ENCODE data around the gene GLYATL1B. TPM values are rescaled to one million over a fixed set of nuclear protein-coding genes. Genes with fewer than 3 reads are reported as not detected.
"Not testable (repeated sequence)": the region's sequence is repeated elsewhere in the genome, so short reads cannot be mapped to it uniquely, and the experiment has no call there.

GLYATL1B gene
- total and polyA plus RNA-seq, 7 donors = not detected

DNA sequence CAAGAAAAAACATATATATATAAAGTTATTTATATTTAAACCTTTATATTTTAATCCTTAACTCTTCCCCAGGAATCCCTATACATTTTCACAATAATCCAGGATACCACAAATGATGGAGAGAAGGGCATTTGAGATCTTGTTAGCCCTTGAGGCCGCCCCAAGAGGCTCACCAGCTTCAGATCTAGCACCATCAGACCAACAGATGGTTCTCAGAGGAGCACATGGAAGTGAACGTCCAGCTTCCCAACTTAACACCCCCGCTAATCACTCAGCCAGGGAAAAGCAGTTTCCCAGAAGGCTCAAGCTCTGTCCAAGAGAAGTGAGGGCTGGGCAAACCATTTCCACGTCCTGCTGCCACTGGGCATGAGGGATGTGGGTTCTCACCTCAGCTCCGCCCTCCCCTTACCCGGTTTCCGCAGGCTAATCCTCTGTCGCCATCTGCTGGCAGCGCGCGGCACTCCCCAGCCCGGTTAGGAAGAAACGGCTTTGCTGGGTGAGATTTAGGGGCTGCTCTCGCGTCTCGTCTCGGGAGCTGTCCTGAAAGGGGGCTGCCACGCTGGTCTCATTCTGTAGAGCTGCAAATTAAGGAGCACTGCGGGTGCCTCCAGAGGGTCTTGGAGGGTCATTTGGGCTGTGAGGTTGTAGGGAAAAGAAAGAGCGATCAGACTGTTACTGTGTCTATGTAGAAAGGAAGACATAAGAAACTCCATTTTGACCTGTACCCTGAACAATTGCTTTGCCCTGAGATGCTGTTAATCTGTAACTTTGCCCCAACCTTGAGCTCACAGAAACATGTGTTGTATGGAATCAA is 49.7 kb downstream of the GLYATL1B start:
- Histone ChIP-seq H3K36me3 (peaks cover 0 to 38% (median 2%) of the 10 kb centered on the region in 4 donors), H3K27ac (no peak overlapping the region), H3K9me3 (no peaks in the 10 kb centered on the region), H3K4me3 (peak overlapping the region in 2 of 4 donors; percentile 8 to 16), H3K27me3 (no peaks in the 10 kb centered on the region), H3K4me1 (peaks cover 0 to 7% (median 0%) of the 10 kb centered on the region in 4 donors)
- no peak for TF ChIP-seq EP300 (IDR thresholded peaks at IDR 0.05)
- TF ChIP-seq, protein P1, sequence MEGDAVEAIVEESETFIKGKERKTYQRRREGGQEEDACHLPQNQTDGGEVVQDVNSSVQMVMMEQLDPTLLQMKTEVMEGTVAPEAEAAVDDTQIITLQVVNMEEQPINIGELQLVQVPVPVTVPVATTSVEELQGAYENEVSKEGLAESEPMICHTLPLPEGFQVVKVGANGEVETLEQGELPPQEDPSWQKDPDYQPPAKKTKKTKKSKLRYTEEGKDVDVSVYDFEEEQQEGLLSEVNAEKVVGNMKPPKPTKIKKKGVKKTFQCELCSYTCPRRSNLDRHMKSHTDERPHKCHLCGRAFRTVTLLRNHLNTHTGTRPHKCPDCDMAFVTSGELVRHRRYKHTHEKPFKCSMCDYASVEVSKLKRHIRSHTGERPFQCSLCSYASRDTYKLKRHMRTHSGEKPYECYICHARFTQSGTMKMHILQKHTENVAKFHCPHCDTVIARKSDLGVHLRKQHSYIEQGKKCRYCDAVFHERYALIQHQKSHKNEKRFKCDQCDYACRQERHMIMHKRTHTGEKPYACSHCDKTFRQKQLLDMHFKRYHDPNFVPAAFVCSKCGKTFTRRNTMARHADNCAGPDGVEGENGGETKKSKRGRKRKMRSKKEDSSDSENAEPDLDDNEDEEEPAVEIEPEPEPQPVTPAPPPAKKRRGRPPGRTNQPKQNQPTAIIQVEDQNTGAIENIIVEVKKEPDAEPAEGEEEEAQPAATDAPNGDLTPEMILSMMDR (IDR thresholded peaks at IDR 0.05) = peak; percentile 80 to 98 (median 92)
- peak; percentile 85 for DNase-seq
- 13 to 17% methylated on average over 20 of the region's 20 CpGs for WGBS, 2 donors
- intact Hi-C loops (cut with DNase I) = loop anchor here (2.0 to 5.0 kb wide), 2 partner anchors 39 to 84 kb away; no protein-coding TSS in a partner anchor

DNA sequence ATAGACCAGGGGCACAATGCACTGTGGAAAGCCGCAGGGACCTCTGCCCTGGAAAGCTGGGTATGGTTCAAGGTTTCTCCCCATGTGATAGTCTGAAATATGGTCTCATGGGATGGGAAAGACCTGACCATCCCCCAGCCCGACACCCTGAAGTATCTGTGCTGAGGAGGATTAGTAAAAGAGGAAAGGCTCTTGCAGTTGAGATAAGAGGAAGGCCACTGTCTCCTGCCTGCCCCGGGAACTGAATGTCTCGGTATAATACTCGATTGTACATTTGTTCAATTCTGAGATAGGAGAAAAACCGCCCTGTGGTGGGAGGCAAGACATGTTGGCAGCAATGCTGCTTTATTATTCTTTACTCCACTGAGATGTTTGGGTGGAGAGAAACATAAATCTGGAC is 50.4 kb downstream of the GLYATL1B start:
- not testable (repeated sequence) for H3K4me1 ChIP-seq, DNase-seq, H3K9me3 ChIP-seq, H3K27ac ChIP-seq, H3K4me3 ChIP-seq, H3K27me3 ChIP-seq
- H3K36me3 ChIP-seq = peaks cover 0 to 34% (median 2%) of the 10 kb centered on the region in 4 donors
- intact Hi-C loops (cut with DNase I) = loop anchor here (2.0 to 5.0 kb wide), 2 partner anchors 40 to 84 kb away; no protein-coding TSS in a partner anchor
- 54 to 82% methylated on average over 6 of the region's 6 CpGs for whole genome bisulfite sequencing, 2 donors

DNA sequence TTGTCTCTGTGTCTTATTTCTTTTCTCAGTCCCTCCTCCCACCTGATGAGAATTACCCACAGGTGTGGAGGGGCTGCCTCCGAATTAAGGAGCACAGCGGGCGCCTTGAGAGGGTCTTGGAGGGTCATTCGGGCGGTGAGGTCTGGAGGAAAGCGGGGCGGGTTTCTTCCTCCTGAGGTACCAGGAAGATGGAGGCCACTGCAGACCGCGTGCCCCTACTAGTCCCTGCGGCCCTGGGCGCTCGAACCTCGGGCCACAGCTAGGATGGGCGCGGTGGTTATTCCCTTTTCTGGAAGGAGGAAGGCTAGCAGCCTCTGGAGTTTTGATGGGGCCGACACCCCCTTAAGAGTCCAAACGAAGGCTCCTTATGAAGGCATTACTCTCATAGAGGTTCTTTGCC is 51.1 kb downstream of the GLYATL1B start:
- Histone ChIP-seq H3K4me1 (peaks cover 0 to 12% (median 4%) of the 10 kb centered on the region in 4 donors), H3K9me3 (no peaks in the 10 kb centered on the region), H3K4me3 (no peak overlapping the region), H3K27ac (no peak overlapping the region), H3K36me3 (peaks cover 0 to 28% (median 0%) of the 10 kb centered on the region in 4 donors), H3K27me3 (no peaks in the 10 kb centered on the region)
- TF ChIP-seq POLR2AphosphoS5 (IDR thresholded peaks at IDR 0.05) (no peak), POLR2A (IDR thresholded peaks at IDR 0.05) (no peak), EP300 (IDR thresholded peaks at IDR 0.05) (no peak)
- TF ChIP-seq, protein P1 (IDR thresholded peaks at IDR 0.05) = no peak
- WGBS, 2 donors = 97% methylated on average over 17 of the region's 17 CpGs
- intact Hi-C loops (cut with DNase I) = loop anchor here (2.0 to 5.0 kb wide), 2 partner anchors 40 to 85 kb away; no protein-coding TSS in a partner anchor
- no peak for DNase-seq

DNA sequence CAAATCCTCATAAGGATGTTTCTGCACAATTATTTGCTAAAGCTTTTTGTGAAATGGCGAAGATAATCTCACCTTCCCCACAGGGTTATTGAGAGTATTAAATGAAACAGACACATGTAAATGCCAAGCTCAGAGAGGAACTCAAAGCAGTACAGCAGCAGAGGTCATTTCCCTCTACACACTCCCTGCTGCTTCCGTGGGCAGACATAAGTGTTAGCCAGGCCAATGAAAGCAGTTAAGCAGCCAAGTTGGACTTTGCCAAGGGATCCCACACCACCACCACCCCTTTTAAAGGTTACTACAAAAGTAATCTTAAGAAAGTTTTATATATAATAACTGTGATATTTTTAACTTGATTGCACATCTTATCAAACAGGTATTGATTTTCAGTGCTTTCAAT is 52.5 kb downstream of the GLYATL1B start:
- Histone ChIP-seq H3K36me3 (peaks cover 0 to 15% (median 0%) of the 10 kb centered on the region in 4 donors), H3K9me3 (no peaks in the 10 kb centered on the region), H3K4me3 (no peak overlapping the region), H3K4me1 (peaks cover 0 to 20% (median 7%) of the 10 kb centered on the region in 4 donors), H3K27me3 (no peaks in the 10 kb centered on the region), H3K27ac (no peak overlapping the region)
- WGBS, 2 donors = 84 to 86% methylated on average over 2 of the region's 2 CpGs
- no peak for DNase-seq
- intact Hi-C loops (cut with DNase I) = loop anchor here (5.0 kb wide), 1 partner anchor 86 kb away; no protein-coding TSS in a partner anchor
- TF ChIP-seq EP300 (IDR thresholded peaks at IDR 0.05) (no peak), POLR2A (IDR thresholded peaks at IDR 0.05) (no peak), POLR2AphosphoS5 (IDR thresholded peaks at IDR 0.05) (no peak)
- TF ChIP-seq, protein P1 (IDR thresholded peaks at IDR 0.05) = no peak

DNA sequence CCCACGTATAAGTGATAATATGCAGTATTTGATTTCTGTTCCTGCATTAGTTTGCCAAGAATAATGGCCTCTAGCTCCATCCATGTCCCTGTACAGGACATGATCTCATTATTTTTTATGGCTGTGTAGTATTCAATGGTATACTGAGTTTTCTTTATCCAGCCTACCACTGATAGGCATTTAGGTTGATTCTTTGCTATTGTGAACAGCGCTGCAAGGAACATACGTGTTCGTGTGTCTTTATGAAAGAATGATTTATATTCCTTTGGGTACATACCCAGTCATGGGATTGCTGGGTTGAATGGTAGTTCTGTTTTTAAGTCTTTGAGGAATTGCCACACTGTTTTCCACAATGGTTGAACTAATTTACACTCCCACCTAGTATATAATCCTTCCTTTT is 55.1 kb downstream of the GLYATL1B start:
- no peak overlapping the region for H3K4me3 ChIP-seq
- no peaks in the 10 kb centered on the region for H3K9me3 ChIP-seq
- H3K27ac ChIP-seq = no peak overlapping the region
- intact Hi-C loops (cut with DNase I) = loop anchor here (5.0 to 10.0 kb wide), 3 partner anchors 414 to 564 kb away; partner anchors contain the start of genes LPXN, PATL1 and ZFP91
- 94 to 96% methylated on average over 4 of the region's 4 CpGs for WGBS, 2 donors
- H3K4me1 ChIP-seq = peaks cover 0 to 30% (median 22%) of the 10 kb centered on the region in 4 donors
- TF ChIP-seq POLR2A (IDR thresholded peaks at IDR 0.05) = no peak
- no peaks in the 10 kb centered on the region for H3K36me3 ChIP-seq
- no peak for DNase-seq
- no peaks in the 10 kb centered on the region for H3K27me3 ChIP-seq
